IPS DF 19.7 (cell line): ENCODE measurements around the gene SH3TC2.

Source experiments
- DNase-seq: peaks from one replicate; pipeline ENCODE4 v3.0.0-alpha.2; 2013; ENCODE audit warnings: low read depth, low spot score

SH3TC2 gene

GRCh38 chr5:149001162-149001561 is 61.7 kb downstream of the SH3TC2 start:
- DNase-seq: no peak

- no peak for DNase-seq
Observed at GRCh38 chr5:148999741-149000140, 63.1 kb downstream of the SH3TC2 start.

DNA sequence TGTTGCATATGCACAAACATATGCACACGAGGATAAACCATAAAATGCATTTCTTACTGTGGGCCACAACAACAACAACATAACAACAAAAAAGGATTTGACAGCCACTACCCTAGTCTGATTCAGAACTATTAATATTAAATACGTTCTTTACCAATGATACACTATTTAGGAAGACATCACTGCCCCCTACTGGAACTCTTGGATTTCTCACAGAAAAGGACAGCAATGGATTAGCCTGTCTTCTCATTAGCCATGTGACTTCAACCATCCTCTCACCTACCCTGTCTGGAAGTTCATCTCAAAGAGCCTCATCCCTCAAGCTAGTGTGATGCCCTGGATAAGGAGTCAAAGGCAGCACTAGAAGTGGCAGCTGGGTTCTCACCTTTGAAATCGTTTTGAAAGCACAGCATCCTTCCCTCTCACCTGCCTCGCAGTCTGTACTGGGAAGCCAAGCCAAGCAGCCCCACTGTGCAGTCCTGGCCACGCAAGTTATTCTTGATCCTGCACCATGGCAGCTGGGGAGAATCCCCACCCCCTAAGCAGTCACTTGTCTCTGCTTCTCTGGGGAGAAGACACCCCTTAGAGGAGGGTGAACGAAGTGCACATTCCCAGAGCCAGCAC is 64.6 kb downstream of the SH3TC2 start:
- DNase-seq: peak; percentile 23

- DNase-seq: no peak
Observed at GRCh38 chr5:148996270-148996669, 66.6 kb downstream of the SH3TC2 start.

DNA sequence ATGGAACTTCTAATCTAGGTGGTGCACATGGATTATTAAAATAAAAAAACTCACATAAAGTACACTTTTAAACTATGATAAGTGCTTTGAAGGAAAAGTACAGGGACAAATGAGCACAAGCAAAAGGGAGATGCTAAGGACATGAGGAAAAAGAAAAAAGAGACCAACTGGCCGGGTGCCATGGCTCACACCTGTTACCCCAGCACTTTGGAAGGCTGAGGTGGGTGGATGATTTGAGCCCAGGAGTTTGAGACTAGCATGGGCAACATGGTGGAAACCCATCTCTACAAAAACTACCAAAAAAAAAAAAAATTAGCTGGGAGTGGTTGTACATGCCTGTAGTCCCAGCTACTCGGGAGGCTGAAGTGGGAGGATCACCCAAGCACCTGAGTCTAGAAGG is 67.1 kb downstream of the SH3TC2 start:
- no peak for DNase-seq

GRCh38 chr5:148993283-148993936 is 69.5 kb downstream of the SH3TC2 start:
- no peak for DNase-seq

DNA sequence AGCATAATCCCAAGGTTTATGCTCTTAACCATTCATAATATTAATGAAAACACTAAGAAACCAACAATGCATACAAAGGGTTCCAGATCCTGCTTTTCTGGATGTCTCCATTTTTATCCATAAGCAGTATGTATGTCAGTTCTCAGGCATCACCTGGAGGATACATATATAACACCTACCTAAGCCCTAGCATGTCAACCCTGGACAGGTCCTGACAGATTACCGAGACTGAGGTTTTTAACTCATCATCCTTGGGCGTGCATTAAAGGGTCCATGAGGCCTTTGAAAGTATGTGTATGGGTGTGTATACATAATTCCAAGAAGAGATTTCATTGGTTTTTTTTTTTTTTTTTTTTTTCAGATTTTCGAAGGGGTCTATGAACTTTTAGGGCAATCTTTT is 70.6 kb downstream of the SH3TC2 start:
- no peak for DNase-seq

GRCh38 chr5:148991566-148991965 is 71.3 kb downstream of the SH3TC2 start:
- DNase-seq: no peak

- no peak for DNase-seq
Observed at GRCh38 chr5:148990817-148991216, 72.0 kb downstream of the SH3TC2 start.

- no peak for DNase-seq
Observed at GRCh38 chr5:148989567-148989966, 73.3 kb downstream of the SH3TC2 start.

DNA sequence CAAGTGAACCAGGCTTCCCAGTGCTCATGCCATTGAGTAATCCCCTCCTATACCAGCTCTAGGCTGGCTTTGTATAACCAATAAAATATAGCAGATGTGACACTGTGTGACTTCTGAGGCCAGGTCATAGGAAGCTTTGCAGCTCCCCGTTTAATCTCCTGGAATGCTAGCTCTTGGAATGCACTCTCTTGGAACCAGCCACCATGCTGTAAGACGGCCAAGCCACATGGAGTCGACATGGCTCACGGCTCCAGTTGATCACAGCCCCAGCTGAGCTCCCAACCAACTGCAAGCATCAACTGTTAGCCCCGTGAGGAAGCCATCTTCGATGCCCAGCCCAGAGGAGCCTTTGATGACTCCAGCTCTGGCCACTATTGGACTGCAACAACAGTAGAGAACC is 74.5 kb downstream of the SH3TC2 start:
- DNase-seq: no peak

- DNase-seq: no peak
Observed at GRCh38 chr5:148986636-148987035, 76.2 kb downstream of the SH3TC2 start.

GRCh38 chr5:148984345-148984744 is 78.5 kb downstream of the SH3TC2 start:
- peak; percentile 64 for DNase-seq

GRCh38 chr5:148981353-148981752 is 81.5 kb downstream of the SH3TC2 start:
- DNase-seq: no peak

- DNase-seq: no peak
Observed at GRCh38 chr5:148980731-148981130, 82.1 kb downstream of the SH3TC2 start.

DNA sequence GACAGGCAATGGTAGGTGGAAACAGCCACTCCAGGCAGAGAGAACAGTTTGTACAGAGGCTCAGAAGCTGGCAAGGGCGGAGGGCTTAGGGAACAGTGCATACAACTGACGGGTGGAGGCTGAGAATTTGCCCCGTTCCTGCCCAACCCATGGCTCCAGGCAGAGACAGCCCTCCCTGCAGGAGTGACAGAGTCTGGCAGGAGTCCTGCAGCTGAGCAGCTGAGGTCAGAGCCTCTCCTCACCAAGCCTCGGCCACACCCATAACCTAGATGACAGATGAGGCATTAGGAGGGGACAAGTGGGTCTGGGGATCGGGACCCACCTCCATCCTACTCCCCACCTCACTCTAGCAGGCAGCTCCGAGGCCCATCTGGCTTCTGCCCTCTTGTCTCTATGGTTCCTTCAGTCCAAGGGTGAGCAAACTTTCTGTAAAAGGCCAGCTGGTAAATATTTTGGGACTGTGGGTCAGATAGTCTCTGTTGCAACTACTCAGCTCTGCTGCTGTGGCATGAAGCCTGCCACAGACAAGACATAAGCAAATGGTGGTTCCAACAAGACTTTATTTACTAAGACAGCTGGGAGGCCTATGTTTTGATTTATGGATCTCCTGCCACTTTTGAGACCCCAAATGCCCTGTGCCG is 83.7 kb downstream of the SH3TC2 start:
- DNase-seq: no peak

- no peak for DNase-seq
Observed at GRCh38 chr5:148978370-148979082, 84.3 kb downstream of the SH3TC2 start.

- no peak for DNase-seq
Observed at GRCh38 chr5:148976569-148977381, 86.1 kb downstream of the SH3TC2 start.

- DNase-seq: no peak
Observed at GRCh38 chr5:148974642-148975327, 88.1 kb downstream of the SH3TC2 start.

DNA sequence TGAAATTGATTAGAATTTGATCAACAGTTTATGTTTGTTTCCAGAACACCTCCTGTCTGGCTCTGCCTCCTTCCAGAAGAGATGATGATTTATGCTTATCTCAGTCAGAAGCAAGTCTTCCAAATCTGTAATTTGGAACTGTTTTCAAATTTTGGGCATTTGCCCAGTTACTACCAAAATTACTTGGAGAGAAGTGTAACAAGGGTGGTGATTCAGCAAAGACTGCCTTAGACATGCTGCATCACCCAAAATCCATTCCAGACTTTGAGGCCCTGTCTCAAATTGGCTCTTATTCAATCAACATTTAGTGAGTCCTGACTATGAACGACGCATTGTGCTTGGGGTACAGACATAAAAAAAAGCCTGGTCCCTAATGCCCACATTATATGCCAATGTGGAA is 89.4 kb downstream of the SH3TC2 start:
- no peak for DNase-seq

DNA sequence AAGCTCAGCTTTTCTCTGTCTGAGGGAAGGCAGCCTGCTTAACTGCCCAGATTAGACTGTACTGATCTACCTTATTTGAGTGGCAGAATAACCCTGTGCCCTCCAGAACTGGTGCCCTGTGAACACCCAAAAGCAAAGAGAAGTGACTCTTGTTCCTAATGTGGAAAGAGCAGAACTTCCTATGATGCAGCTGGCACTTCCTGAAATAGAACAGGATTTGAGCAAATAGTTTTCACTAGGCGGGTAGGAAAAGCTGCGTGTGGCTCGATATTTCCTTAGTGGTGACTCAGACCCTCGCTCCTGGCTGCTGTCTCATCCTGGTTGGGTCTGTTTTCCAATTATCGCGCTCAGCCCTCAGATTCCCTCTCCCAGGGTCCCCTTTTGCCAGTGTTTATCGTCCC is 89.9 kb downstream of the SH3TC2 start:
- DNase-seq: no peak
